Measurements from ENCODE around the gene CACNA2D2. TPM values are rescaled to one million over a fixed set of nuclear protein-coding genes. Genes with fewer than 3 reads are reported as not detected.

Gene CACNA2D2
- total and polyA plus RNA-seq, 12 donors, result 0.09 to 2.0 (median 0.60) TPM

GRCh38 chr3:50459785-50460184 is 43.6 kb downstream of the CACNA2D2 start:
- no peak overlapping the region for H3K4me3 ChIP-seq
- DNase-seq, result no peak
- intact Hi-C loops (cut with DNase I), result no loop called here
- H3K9me3 ChIP-seq (replicated peaks in 1 of 3), result no peaks in the 10 kb centered on the region
- H3K36me3 ChIP-seq (replicated peaks in 1 of 2), result no peaks in the 10 kb centered on the region
- 78 to 82% (median 80%) methylated on average over 3 of the region's 3 CpGs for WGBS, 4 donors
- TF ChIP-seq POLR2A (IDR thresholded peaks at IDR 0.05) (no peak), CTCF (IDR thresholded peaks at IDR 0.05) (no peak)
- no peaks in the 10 kb centered on the region for H3K4me1 ChIP-seq (replicated peaks in 1 of 2)
- no peak overlapping the region for H3K27ac ChIP-seq
- H3K27me3 ChIP-seq, result no peaks in the 10 kb centered on the region

- TF ChIP-seq CTCF (IDR thresholded peaks at IDR 0.05) (no peak), POLR2A (IDR thresholded peaks at IDR 0.05) (no peak)
- Histone ChIP-seq H3K27me3 (no peaks in the 10 kb centered on the region), H3K4me1 (replicated peaks in 1 of 2) (no peaks in the 10 kb centered on the region), H3K9me3 (replicated peaks in 1 of 3) (no peaks in the 10 kb centered on the region), H3K27ac (no peak overlapping the region), H3K36me3 (replicated peaks in 1 of 2) (no peaks in the 10 kb centered on the region), H3K4me3 (no peak overlapping the region)
- intact Hi-C loops (cut with DNase I), result no loop called here
- 73 to 82% (median 79%) methylated on average over 2 to 7 of the region's 7 CpGs; no CpG with 5 or more reads in 1 of the 4 donors for whole genome bisulfite sequencing, 4 donors
- no peak for DNase-seq
Measured at GRCh38 chr3:50457988-50458387, 45.4 kb downstream of the CACNA2D2 start.

- no peaks in the 10 kb centered on the region for H3K4me1 ChIP-seq (replicated peaks in 1 of 2)
- DNase-seq, result no peak
- H3K4me3 ChIP-seq, result no peak overlapping the region
- 78 to 87% (median 84%) methylated on average over 29 to 31 of the region's 31 CpGs for WGBS, 4 donors
- no peaks in the 10 kb centered on the region for H3K9me3 ChIP-seq (replicated peaks in 1 of 3)
- TF ChIP-seq CTCF (IDR thresholded peaks at IDR 0.05) (no peak), POLR2A (IDR thresholded peaks at IDR 0.05) (no peak)
- H3K27ac ChIP-seq, result no peak overlapping the region
- no peaks in the 10 kb centered on the region for H3K36me3 ChIP-seq (replicated peaks in 1 of 2)
- no peaks in the 10 kb centered on the region for H3K27me3 ChIP-seq
- intact Hi-C loops (cut with DNase I), result no loop called here
Measured at GRCh38 chr3:50455161-50456018, 48.0 kb downstream of the CACNA2D2 start.

GRCh38 chr3:50454481-50455070 is 48.9 kb downstream of the CACNA2D2 start:
- intact Hi-C loops (cut with DNase I), result no loop called here
- H3K27ac ChIP-seq, result no peak overlapping the region
- TF ChIP-seq POLR2A (IDR thresholded peaks at IDR 0.05), result no peak
- TF ChIP-seq CTCF (IDR thresholded peaks at IDR 0.05), result no peak
- H3K36me3 ChIP-seq (replicated peaks in 1 of 2), result no peaks in the 10 kb centered on the region
- 79 to 91% (median 81%) methylated on average over 5 to 10 of the region's 10 CpGs for WGBS, 4 donors
- H3K4me3 ChIP-seq, result no peak overlapping the region
- no peak for DNase-seq
- no peaks in the 10 kb centered on the region for H3K4me1 ChIP-seq (replicated peaks in 1 of 2)
- no peaks in the 10 kb centered on the region for H3K27me3 ChIP-seq
- no peaks in the 10 kb centered on the region for H3K9me3 ChIP-seq (replicated peaks in 1 of 3)

Measured in adrenal gland (tissue), 12 donors.